Ishikawa (cell line): ENCODE results near the gene MRPS24.

Source experiments
- CEBPB ChIP-seq: IDR thresholded peaks from 2 replicates; pipeline ENCODE4 v1.6.1; 2012
- CREB1 ChIP-seq: IDR thresholded peaks from 2 replicates; pipeline ENCODE4 v1.6.1; 2012; ENCODE audit warnings: low read depth
- EGR1 ChIP-seq: IDR thresholded peaks from 2 replicates; pipeline ENCODE4 v1.6.1; 2012
- EP300 ChIP-seq: IDR thresholded peaks from 2 replicates; pipeline ENCODE4 v1.6.1; 2012; ENCODE audit warnings: borderline replicate concordance
- FOXM1 ChIP-seq: IDR thresholded peaks from 2 replicates; pipeline ENCODE4 v1.6.1; 2012; ENCODE audit warnings: low read depth, borderline replicate concordance
- NFIC ChIP-seq: IDR thresholded peaks from 2 replicates; pipeline ENCODE4 v1.6.1; 2012
- RAD21 ChIP-seq: IDR thresholded peaks from 2 replicates; pipeline ENCODE4 v1.6.1; 2012; ENCODE audit warnings: low read depth
- TAF1 ChIP-seq: IDR thresholded peaks from 2 replicates; pipeline ENCODE4 v1.6.1; 2012; ENCODE audit warnings: low read depth, mild to moderate bottlenecking
- TCF12 ChIP-seq: IDR thresholded peaks from 2 replicates; pipeline ENCODE4 v1.6.1; 2012; ENCODE audit warnings: low read depth
- USF1 ChIP-seq: IDR thresholded peaks from 2 replicates; pipeline ENCODE4 v1.6.1; 2012
- YY1 ChIP-seq: IDR thresholded peaks from 2 replicates; pipeline ENCODE4 v1.6.1; 2012; ENCODE audit warnings: low read depth
- ZBTB7A ChIP-seq: IDR thresholded peaks from 2 replicates; pipeline ENCODE4 v1.6.1; 2012; ENCODE audit warnings: low read depth
- TF ChIP-seq, protein P1 (sequence below): IDR thresholded peaks from 2 replicates; pipeline ENCODE4 v1.6.1; 2012; ENCODE audit warnings: low read depth, mild to moderate bottlenecking
- TF ChIP-seq, protein P2 (sequence below): IDR thresholded peaks from 2 replicates; pipeline ENCODE4 v1.6.1; 2012

DNA sequence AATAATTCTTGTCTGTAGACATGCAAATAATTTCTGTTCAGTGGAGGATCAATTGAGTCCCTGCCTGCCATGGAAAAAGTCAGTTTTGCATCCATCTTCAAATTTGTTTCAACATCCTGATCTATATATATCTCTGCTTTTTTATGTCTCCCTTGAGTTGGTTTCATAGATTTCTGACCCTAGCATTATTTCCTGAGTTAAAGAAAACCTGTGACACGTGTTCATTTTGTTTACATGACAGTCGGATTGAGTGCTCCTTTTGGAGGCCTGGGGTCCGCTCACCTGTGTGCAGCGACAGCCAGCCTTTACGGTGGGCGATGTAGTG lies 674 bp downstream of the MRPS24 start:
- TF ChIP-seq, protein P1, sequence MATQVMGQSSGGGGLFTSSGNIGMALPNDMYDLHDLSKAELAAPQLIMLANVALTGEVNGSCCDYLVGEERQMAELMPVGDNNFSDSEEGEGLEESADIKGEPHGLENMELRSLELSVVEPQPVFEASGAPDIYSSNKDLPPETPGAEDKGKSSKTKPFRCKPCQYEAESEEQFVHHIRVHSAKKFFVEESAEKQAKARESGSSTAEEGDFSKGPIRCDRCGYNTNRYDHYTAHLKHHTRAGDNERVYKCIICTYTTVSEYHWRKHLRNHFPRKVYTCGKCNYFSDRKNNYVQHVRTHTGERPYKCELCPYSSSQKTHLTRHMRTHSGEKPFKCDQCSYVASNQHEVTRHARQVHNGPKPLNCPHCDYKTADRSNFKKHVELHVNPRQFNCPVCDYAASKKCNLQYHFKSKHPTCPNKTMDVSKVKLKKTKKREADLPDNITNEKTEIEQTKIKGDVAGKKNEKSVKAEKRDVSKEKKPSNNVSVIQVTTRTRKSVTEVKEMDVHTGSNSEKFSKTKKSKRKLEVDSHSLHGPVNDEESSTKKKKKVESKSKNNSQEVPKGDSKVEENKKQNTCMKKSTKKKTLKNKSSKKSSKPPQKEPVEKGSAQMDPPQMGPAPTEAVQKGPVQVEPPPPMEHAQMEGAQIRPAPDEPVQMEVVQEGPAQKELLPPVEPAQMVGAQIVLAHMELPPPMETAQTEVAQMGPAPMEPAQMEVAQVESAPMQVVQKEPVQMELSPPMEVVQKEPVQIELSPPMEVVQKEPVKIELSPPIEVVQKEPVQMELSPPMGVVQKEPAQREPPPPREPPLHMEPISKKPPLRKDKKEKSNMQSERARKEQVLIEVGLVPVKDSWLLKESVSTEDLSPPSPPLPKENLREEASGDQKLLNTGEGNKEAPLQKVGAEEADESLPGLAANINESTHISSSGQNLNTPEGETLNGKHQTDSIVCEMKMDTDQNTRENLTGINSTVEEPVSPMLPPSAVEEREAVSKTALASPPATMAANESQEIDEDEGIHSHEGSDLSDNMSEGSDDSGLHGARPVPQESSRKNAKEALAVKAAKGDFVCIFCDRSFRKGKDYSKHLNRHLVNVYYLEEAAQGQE, result no peak
- TF ChIP-seq, protein P2, sequence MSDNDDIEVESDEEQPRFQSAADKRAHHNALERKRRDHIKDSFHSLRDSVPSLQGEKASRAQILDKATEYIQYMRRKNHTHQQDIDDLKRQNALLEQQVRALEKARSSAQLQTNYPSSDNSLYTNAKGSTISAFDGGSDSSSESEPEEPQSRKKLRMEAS, result peak; percentile 42
- TF ChIP-seq USF1 (no peak), EGR1 (no peak), FOXM1 (no peak), ZBTB7A (no peak), YY1 (no peak), EP300 (no peak), CEBPB (no peak), CREB1 (no peak), RAD21 (no peak), TAF1 (no peak), TCF12 (no peak), NFIC (no peak)
